HepG2 (cell line): ENCODE data around the gene ZMYND12. TPM values are rescaled to one million over a fixed set of nuclear protein-coding genes. Genes with fewer than 3 reads are reported as not detected.

Source experiments
- ATF7 ChIP-seq, 2 experiments: fragments of 450-650 bp in 1 of 2; sonication (generic) in 1 of 2; formaldehyde crosslinking in 1 of 2; IDR thresholded peaks; 2 replicates each; pipeline versions ENCODE4 v1.4.0 to v1.6.1; 2016 to 2020; ENCODE audit warnings: antibody characterized with exemption in 1 of 2, mild to moderate bottlenecking in 1 of 2, missing genetic modification reagents in 1 of 2
- CBFB ChIP-seq: sonication (generic); formaldehyde crosslinking; IDR thresholded peaks from 2 replicates; pipeline ENCODE4 v1.4.0; 2020; ENCODE audit warnings: missing genetic modification reagents
- FOXJ3 ChIP-seq: sonication (generic); formaldehyde crosslinking; IDR thresholded peaks from 2 replicates; pipeline ENCODE4 v1.4.0; 2020; ENCODE audit warnings: missing genetic modification reagents, mild to moderate bottlenecking, borderline replicate concordance
- FOXO1 ChIP-seq: sonication (generic); formaldehyde crosslinking; IDR thresholded peaks from 2 replicates; pipeline ENCODE4 v1.4.0; 2020; ENCODE audit warnings: missing genetic modification reagents
- GRHL1 ChIP-seq: sonication (generic); formaldehyde crosslinking; conservative IDR thresholded peaks from 2 replicates; pipeline ENCODE4 v1.8.0; 2022; ENCODE audit warnings: missing genetic modification reagents
- KDM1A ChIP-seq: IDR thresholded peaks from 2 replicates; pipeline ENCODE4 v1.6.1; 2016; ENCODE audit warnings: missing compliant biosample characterization
- NR3C1 ChIP-seq: sonication (generic); formaldehyde crosslinking; IDR thresholded peaks from 2 replicates; pipeline ENCODE4 v1.4.0; 2020; ENCODE audit warnings: missing genetic modification reagents
- RARA ChIP-seq: IDR thresholded peaks from 2 replicates; pipeline ENCODE4 v1.6.1; 2016; ENCODE audit warnings: missing genetic modification reagents, missing compliant biosample characterization
- RFXAP ChIP-seq: sonication (generic); formaldehyde crosslinking; IDR thresholded peaks from 2 replicates; pipeline ENCODE4 v1.4.0; 2020; ENCODE audit warnings: missing genetic modification reagents, borderline replicate concordance
- RXRB ChIP-seq: IDR thresholded peaks from 2 replicates; pipeline ENCODE4 v1.6.1; 2016; ENCODE audit warnings: borderline replicate concordance, missing genetic modification reagents, missing compliant biosample characterization
- ZBTB20 ChIP-seq: sonication (generic); formaldehyde crosslinking; IDR thresholded peaks from 2 replicates; pipeline ENCODE4 v1.8.1; 2023; ENCODE audit warnings: missing genetic modification reagents, low read depth, mild to moderate bottlenecking, borderline replicate concordance
- ZKSCAN1 ChIP-seq: fragments of 150-350 bp; IDR thresholded peaks from 2 replicates; pipeline ENCODE4 v1.6.1; 2014; ENCODE audit warnings: low read length
- ZMYM4 ChIP-seq: sonication (generic); formaldehyde crosslinking; IDR thresholded peaks from 2 replicates; pipeline ENCODE4 v1.8.1; 2023; ENCODE audit warnings: mild to moderate bottlenecking, missing genetic modification reagents
- ZNF207 ChIP-seq: fragments of 450-650 bp; IDR thresholded peaks from 2 replicates; pipeline ENCODE4 v1.6.1; 2016; ENCODE audit warnings: antibody characterized with exemption, borderline replicate concordance
- ZNF24 ChIP-seq: fragments of 450-650 bp; IDR thresholded peaks from 2 replicates; pipeline ENCODE4 v1.6.1; 2017; ENCODE audit warnings: antibody characterized with exemption, mild to moderate bottlenecking
- ZNF605 ChIP-seq: sonication (generic); formaldehyde crosslinking; IDR thresholded peaks from 2 replicates; pipeline ENCODE4 v1.8.0; 2022; ENCODE audit warnings: mild to moderate bottlenecking, missing genetic modification reagents
- ZNF619 ChIP-seq: sonication (generic); formaldehyde crosslinking; IDR thresholded peaks from 2 replicates; pipeline ENCODE4 v1.4.0; 2020; ENCODE audit warnings: mild to moderate bottlenecking, missing genetic modification reagents
- ZNF83 ChIP-seq: sonication (generic); formaldehyde crosslinking; IDR thresholded peaks from 2 replicates; pipeline ENCODE4 v1.4.0; 2020; ENCODE audit warnings: missing genetic modification reagents, mild to moderate bottlenecking, borderline replicate concordance
- polyA plus RNA-seq, 8 experiments: library from polyadenylated mRNA; depleted of rRNA in 3 of 8; stranded (reverse) in 7 of 8; unstranded in 1 of 8; fragments of >200 nt; fragmentation: Illumina TruSeq in 4 of 8; extraction: Trizol in 4 of 8; gene quantifications; 2 replicates each; pipeline versions ENCODE4 v1.2.1 to v1.2.3, GENCODE V29; 2011 to 2016; ENCODE audit warnings: low read depth in 4 of 8, missing spikeins in 1 of 8, mixed read lengths in 1 of 8; ENCODE audit not compliant: insufficient read depth in 1 of 8
- total RNA-seq, 5 experiments: library from RNA; depleted of rRNA; stranded (reverse); fragments of >200 nt; fragmentation: Illumina TruSeq; extraction: Trizol; gene quantifications; 2 replicates each; pipeline ENCODE4 v1.2.3, GENCODE V29; 2016; ENCODE audit warnings: low read depth in 1 of 5
- TF ChIP-seq, protein P1 (sequence below): sonication (generic); formaldehyde crosslinking; conservative IDR thresholded peaks from 2 replicates; pipeline ENCODE4 v1.8.0; 2022; ENCODE audit warnings: low read depth, missing genetic modification reagents
- TF ChIP-seq, protein P2 (sequence below): sonication (generic); formaldehyde crosslinking; IDR thresholded peaks from 2 replicates; pipeline ENCODE4 v1.5.0; 2020; ENCODE audit warnings: mild to moderate bottlenecking, missing genetic modification reagents
- TF ChIP-seq, protein P3 (sequence below): IDR thresholded peaks from 2 replicates; pipeline ENCODE4 v1.6.1; 2016; ENCODE audit warnings: mild to moderate bottlenecking
- TF ChIP-seq, protein P4 (sequence below): sonication (generic); formaldehyde crosslinking; IDR thresholded peaks from 2 replicates; pipeline ENCODE4 v1.5.0; 2020; ENCODE audit warnings: missing genetic modification reagents

Gene ZMYND12
- total and polyA plus RNA-seq, 2 of the 13 experiments (the other 11 are each of a cell fraction or from before 2014, with no cell fraction given), result 0.13 to 0.71 TPM

- TF ChIP-seq, protein P1, sequence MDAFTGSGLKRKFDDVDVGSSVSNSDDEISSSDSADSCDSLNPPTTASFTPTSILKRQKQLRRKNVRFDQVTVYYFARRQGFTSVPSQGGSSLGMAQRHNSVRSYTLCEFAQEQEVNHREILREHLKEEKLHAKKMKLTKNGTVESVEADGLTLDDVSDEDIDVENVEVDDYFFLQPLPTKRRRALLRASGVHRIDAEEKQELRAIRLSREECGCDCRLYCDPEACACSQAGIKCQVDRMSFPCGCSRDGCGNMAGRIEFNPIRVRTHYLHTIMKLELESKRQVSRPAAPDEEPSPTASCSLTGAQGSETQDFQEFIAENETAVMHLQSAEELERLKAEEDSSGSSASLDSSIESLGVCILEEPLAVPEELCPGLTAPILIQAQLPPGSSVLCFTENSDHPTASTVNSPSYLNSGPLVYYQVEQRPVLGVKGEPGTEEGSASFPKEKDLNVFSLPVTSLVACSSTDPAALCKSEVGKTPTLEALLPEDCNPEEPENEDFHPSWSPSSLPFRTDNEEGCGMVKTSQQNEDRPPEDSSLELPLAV (CRISPR knock-in tag), result no peak
- TF ChIP-seq FOXO1 (peak; percentile 37; the same call in 1 of the 2 replicates), ZNF83 (CRISPR knock-in tag) (no peak), ZBTB20 (CRISPR knock-in tag) (peak; percentile 29; the same call in 1 of the 2 replicates), ZKSCAN1 (no peak), ZNF207 (no peak), ZMYM4 (CRISPR knock-in tag) (no peak; the same call in 1 of the 2 replicates), ZNF605 (CRISPR knock-in tag) (no peak; the same call in 1 of the 2 replicates), RXRB (no peak; the same call in 1 of the 2 replicates), NR3C1 (CRISPR knock-in tag) (no peak), ZNF619 (CRISPR knock-in tag) (no peak; the same call in 1 of the 2 replicates), RARA (CRISPR knock-in tag) (0 out of 2 replicates have a peak, but pooled peaks have one; percentile 3), ATF7 (IDR thresholded peaks at IDR 0.05) (no peak), ATF7 (CRISPR knock-in tag; IDR thresholded peaks at IDR 0.05) (no peak), ZNF24 (no peak), KDM1A (CRISPR knock-in tag) (no peak), CBFB (peak; percentile 58; the same call in 1 of the 2 replicates), GRHL1 (CRISPR knock-in tag) (no peak), RFXAP (CRISPR knock-in tag) (0 out of 2 replicates have a peak, but pooled peaks have one; percentile 19), FOXJ3 (no peak)
- TF ChIP-seq, protein P2, sequence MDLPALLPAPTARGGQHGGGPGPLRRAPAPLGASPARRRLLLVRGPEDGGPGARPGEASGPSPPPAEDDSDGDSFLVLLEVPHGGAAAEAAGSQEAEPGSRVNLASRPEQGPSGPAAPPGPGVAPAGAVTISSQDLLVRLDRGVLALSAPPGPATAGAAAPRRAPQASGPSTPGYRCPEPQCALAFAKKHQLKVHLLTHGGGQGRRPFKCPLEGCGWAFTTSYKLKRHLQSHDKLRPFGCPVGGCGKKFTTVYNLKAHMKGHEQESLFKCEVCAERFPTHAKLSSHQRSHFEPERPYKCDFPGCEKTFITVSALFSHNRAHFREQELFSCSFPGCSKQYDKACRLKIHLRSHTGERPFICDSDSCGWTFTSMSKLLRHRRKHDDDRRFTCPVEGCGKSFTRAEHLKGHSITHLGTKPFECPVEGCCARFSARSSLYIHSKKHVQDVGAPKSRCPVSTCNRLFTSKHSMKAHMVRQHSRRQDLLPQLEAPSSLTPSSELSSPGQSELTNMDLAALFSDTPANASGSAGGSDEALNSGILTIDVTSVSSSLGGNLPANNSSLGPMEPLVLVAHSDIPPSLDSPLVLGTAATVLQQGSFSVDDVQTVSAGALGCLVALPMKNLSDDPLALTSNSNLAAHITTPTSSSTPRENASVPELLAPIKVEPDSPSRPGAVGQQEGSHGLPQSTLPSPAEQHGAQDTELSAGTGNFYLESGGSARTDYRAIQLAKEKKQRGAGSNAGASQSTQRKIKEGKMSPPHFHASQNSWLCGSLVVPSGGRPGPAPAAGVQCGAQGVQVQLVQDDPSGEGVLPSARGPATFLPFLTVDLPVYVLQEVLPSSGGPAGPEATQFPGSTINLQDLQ (CRISPR knock-in tag), result no peak; the same call in 1 of the 2 replicates
- TF ChIP-seq, protein P3, sequence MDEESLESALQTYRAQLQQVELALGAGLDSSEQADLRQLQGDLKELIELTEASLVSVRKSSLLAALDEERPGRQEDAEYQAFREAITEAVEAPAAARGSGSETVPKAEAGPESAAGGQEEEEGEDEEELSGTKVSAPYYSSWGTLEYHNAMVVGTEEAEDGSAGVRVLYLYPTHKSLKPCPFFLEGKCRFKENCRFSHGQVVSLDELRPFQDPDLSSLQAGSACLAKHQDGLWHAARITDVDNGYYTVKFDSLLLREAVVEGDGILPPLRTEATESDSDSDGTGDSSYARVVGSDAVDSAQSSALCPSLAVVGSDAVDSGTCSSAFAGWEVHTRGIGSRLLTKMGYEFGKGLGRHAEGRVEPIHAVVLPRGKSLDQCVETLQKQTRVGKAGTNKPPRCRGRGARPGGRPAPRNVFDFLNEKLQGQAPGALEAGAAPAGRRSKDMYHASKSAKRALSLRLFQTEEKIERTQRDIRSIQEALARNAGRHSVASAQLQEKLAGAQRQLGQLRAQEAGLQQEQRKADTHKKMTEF, result no peak; the same call in 1 of the 2 replicates
- TF ChIP-seq, protein P4, sequence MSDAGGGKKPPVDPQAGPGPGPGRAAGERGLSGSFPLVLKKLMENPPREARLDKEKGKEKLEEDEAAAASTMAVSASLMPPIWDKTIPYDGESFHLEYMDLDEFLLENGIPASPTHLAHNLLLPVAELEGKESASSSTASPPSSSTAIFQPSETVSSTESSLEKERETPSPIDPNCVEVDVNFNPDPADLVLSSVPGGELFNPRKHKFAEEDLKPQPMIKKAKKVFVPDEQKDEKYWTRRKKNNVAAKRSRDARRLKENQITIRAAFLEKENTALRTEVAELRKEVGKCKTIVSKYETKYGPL (CRISPR knock-in tag), result no peak
Observed at GRCh38 chr1:42456010-42456753, at the start of gene ZMYND12, which contains the start of gene PPCS (continued).
